Progenitor cell of endocrine pancreas (in vitro differentiated cells): Measurements from ENCODE around the gene TMEM106B. TPM values are rescaled to one million over a fixed set of nuclear protein-coding genes. Genes with fewer than 3 reads are reported as not detected.

ENCODE experiments used
- DNase-seq: peaks from one replicate; pipeline ENCODE4 v3.0.0; 2021; ENCODE audit warnings: low spot score; ENCODE audit not compliant: unreplicated experiment
- H3K27ac Mint-ChIP-seq: 2 replicates; pipeline ENCODE4 v1.8.0; 2021; ENCODE audit warnings: mild to moderate bottlenecking, moderate library complexity, mixed read lengths
- H3K27me3 Mint-ChIP-seq: 2 replicates; pipeline ENCODE4 v1.8.0; 2021; ENCODE audit warnings: mixed read lengths
- H3K36me3 Mint-ChIP-seq: 2 replicates; pipeline ENCODE4 v1.8.0; 2022; ENCODE audit warnings: mixed read lengths; ENCODE audit not compliant: insufficient read depth
- H3K4me1 Mint-ChIP-seq: 2 replicates; pipeline ENCODE4 v1.8.0; 2021; ENCODE audit warnings: low read depth, mixed read lengths
- H3K4me3 Mint-ChIP-seq: 2 replicates; pipeline ENCODE4 v1.8.0; 2021; ENCODE audit warnings: low read depth, mild to moderate bottlenecking, moderate library complexity, mixed read lengths
- H3K9me3 Mint-ChIP-seq: 2 replicates; pipeline ENCODE4 v1.8.0; 2021; ENCODE audit warnings: low read depth, mixed read lengths
- CTCF ChIP-seq: fragments of 200-600 bp; sonication (generic); IDR thresholded peaks from one replicate; pipeline ENCODE4 v1.5.0; 2021; ENCODE audit warnings: antibody characterized with exemption, mild to moderate bottlenecking; ENCODE audit not compliant: unreplicated experiment
- total RNA-seq: library from RNA; stranded (reverse); gene quantifications from 2 replicates; pipeline ENCODE4 v1.2.1, GENCODE V29; 2021

The TMEM106B gene
- total RNA-seq, 1 donor from 2014 or later: 39.3 TPM

GRCh38 chr7:12239806-12240205 is 28.7 kb downstream of the TMEM106B start:
- no peaks in the 10 kb centered on the region for H3K27me3 Mint-ChIP-seq
- H3K9me3 Mint-ChIP-seq: peaks cover 12% of the 10 kb centered on the region
- H3K4me3 Mint-ChIP-seq: no peak overlapping the region
- H3K4me1 Mint-ChIP-seq: no peaks in the 10 kb centered on the region
- no peak for TF ChIP-seq CTCF
- no peak for DNase-seq
- H3K27ac Mint-ChIP-seq: no peak overlapping the region
- H3K36me3 Mint-ChIP-seq: peaks cover 20% of the 10 kb centered on the region

DNA sequence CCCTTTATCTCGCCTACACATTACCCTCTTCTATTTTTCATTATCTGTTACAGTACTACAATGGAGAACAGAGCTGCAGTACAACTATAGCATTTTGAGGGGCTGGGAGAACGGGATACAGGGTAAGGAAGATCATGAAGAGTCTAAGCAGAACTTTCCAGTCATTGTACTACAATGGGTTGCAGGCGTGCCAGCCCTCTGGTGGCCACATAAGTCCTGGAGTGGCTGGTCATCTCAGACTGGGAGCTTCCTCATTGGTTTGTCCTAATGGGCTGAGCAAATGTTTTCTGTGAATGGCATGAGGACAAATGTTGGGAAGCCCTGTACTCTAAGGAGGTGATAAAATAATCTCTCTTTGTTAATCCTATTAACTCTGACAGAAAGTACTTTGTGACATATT is 33.0 kb downstream of the TMEM106B start:
- no peak for DNase-seq
- Mint-ChIP-seq H3K27me3 (no peaks in the 10 kb centered on the region), H3K36me3 (peaks cover 2% of the 10 kb centered on the region), H3K27ac (no peak overlapping the region), H3K4me1 (no peaks in the 10 kb centered on the region), H3K4me3 (no peak overlapping the region), H3K9me3 (peaks cover 1% of the 10 kb centered on the region)
- peak; percentile 44 for TF ChIP-seq CTCF

- TF ChIP-seq CTCF: no peak
- H3K9me3 Mint-ChIP-seq: no peaks in the 10 kb centered on the region
- H3K27me3 Mint-ChIP-seq: no peaks in the 10 kb centered on the region
- H3K4me3 Mint-ChIP-seq: no peak overlapping the region
- H3K27ac Mint-ChIP-seq: no peak overlapping the region
- peaks cover under 1% of the 10 kb centered on the region for H3K36me3 Mint-ChIP-seq
- DNase-seq: no peak
- H3K4me1 Mint-ChIP-seq: no peaks in the 10 kb centered on the region
Observed at GRCh38 chr7:12244694-12245093, 33.6 kb downstream of the TMEM106B start.

DNA sequence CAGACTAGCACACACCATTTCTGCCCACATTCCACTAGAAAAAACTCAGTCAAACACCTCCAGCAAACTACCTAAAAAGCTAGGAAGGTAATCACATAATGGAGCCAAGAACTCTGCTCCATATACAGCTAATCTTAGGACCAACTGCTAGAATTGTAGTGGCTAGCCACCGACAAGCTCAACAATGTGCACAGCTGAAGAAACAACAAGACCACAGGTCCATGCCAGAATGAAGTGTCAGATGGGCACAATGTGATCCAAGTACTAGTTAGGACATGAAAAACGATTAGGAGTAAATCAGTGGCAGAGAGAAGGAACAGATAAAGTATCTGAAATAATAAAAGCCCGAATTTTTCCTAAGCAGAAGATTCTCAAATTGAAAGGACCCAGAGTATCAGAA is 38.6 kb downstream of the TMEM106B start:
- Mint-ChIP-seq H3K27ac (no peak overlapping the region), H3K9me3 (peaks cover 22% of the 10 kb centered on the region), H3K36me3 (no peaks in the 10 kb centered on the region), H3K4me3 (no peak overlapping the region), H3K4me1 (no peaks in the 10 kb centered on the region), H3K27me3 (no peaks in the 10 kb centered on the region)
- DNase-seq: no peak
- no peak for TF ChIP-seq CTCF

GRCh38 chr7:12250232-12250631 is 39.1 kb downstream of the TMEM106B start:
- Mint-ChIP-seq H3K9me3 (peaks cover 22% of the 10 kb centered on the region), H3K4me1 (no peaks in the 10 kb centered on the region), H3K27me3 (no peaks in the 10 kb centered on the region), H3K27ac (no peak overlapping the region), H3K36me3 (no peaks in the 10 kb centered on the region), H3K4me3 (no peak overlapping the region)
- no peak for DNase-seq
- no peak for TF ChIP-seq CTCF
